Placental pericyte (primary cell): ENCODE data around the gene CYP2C18. TPM values are rescaled to one million over a fixed set of nuclear protein-coding genes. Genes with fewer than 3 reads are reported as not detected.

Experiments
- total RNA-seq: library from RNA; depleted of rRNA; stranded (reverse); fragments of >200 nt; gene quantifications from 2 replicates; pipeline ENCODE4 v1.2.3, GENCODE V29; 2012

The CYP2C18 gene
- not detected in 2 replicates for total RNA-seq

DNA sequence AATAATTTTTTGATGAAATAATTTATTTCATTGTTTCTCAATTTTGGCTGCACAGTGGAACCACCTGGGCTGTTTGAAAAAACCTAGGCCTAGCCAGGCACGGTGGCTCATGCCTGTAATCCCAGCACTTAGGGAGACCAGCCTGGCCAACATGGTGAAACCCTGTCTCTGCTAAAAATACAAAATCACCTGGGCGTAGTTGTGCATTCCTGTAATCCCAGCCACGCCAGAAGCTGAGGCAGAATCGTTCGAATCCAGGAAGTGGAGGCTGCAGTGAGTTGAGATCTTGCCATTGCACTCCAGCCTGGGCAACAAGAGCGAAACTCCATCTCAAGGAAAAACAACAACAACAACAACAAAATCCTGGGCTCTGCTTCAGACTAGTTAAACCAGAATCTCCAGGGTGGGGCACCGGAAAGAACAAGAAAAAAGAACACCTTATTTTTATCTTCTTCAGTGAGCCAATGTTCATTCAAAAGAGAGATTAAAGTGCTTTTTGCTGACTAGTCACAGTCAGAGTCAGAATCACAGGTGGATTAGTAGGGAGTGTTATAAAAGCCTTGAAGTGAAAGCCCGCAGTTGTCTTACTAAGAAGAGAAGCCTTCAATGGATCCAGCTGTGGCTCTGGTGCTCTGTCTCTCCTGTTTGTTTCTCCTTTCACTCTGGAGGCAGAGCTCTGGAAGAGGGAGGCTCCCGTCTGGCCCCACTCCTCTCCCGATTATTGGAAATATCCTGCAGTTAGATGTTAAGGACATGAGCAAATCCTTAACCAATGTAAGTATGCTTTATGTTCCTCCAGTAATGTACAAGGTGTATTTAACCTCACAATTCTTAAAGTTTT is at the start of gene CYP2C18:
Gene CYP2C18, plus strand, starts transcription at position 516 of the 841 bp plus-strand sequence. Its CDS starts 91 bp downstream, at position 607.

DNA sequence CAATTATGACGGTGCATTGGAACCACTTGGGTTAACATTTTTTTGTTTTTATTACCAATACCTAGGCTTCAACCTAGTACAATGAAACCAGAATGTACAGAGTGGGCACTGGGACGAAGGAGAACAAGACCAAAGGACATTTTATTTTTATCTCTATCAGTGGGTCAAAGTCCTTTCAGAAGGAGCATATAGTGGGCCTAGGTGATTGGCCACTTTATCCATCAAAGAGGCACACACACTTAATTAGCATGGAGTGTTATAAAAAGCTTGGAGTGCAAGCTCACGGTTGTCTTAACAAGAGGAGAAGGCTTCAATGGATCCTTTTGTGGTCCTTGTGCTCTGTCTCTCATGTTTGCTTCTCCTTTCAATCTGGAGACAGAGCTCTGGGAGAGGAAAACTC is 78.9 kb downstream of the CYP2C18 start, which contains the start of gene CYP2C19:
Gene CYP2C19, plus strand, starts transcription at position 289 of the 400 bp plus-strand sequence. Its CDS starts 25 bp downstream, at position 314.

Other genes with a start within 250 kb of the CYP2C18 start
- gene HELLS, start 137.9 kb upstream of the CYP2C18 start, total RNA-seq, result 2.8 and 74.2 TPM in 2 replicates
- not detected in 2 replicates for gene CYP2C19, start 79.0 kb downstream of the CYP2C18 start, total RNA-seq